GM20431 (cell line): ENCODE data around the gene ETV4.
"Not testable (repeated sequence)": the region's sequence is repeated elsewhere in the genome, so short reads cannot be mapped to it uniquely, and the experiment has no call there.

ENCODE experiments used
- in situ Hi-C: fragments of 300-500 bp; cut with MseI, MboI; formaldehyde crosslinking; loops from one replicate; pipeline ENCODE4 v1.15.0; 2020; ENCODE audit warnings: low sequenced_read_pairs; ENCODE audit not compliant: unreplicated experiment

The ETV4 gene

DNA sequence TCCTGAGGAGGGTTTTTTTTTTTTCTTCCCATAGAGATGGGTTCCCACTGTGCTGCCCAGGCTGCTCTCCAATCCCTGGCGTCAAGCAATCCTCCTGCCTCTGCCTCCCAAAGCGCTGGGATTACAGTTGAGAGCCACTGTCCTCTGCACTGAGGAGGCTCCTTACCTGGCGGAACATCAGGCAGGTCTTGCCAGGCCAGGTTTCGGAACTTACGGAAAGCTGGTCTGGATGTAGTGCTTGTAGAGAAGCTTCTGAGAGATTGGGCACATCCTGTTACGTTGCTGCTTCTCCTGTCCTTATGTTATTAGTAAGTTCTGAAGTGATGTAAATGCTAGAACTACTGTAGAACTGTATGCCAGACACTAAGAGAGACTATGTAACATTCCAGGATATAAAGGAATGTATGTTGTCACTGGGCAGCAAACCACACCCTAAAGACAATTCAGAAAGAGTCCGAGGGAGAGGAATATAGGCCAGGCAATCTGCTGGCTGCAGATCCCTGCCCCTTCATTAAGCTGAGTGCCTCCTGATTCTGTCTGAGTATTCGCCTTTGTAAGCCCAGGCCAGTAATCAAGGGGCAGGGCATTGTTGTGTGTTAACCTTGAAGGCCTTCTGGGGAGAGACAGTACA is 21.1 kb downstream of the ETV4 start:
- in situ Hi-C loops, result no loop called here

DNA sequence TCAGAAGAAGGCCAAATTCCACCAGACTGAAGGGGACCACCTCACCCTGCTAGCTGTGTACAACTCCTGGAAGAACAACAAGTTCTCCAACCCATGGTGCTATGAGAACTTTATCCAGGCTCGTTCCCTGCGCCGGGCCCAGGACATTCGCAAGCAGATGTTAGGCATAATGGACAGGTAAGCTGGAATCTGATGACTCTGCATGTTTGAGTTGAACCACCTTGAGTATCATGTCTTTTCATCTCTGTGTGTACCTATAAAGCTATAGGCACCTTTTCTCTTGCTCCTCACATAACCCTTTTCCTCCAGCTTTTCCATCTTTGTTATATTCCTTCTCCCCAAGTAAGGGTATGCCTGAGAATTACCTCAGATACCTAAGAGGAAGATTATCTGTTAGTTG is 24.8 kb downstream of the ETV4 start:
- in situ Hi-C loops, result no loop called here

- in situ Hi-C loops, result no loop called here
Measured at GRCh38 chr17:43517615-43518386, 28.3 kb downstream of the ETV4 start.

DNA sequence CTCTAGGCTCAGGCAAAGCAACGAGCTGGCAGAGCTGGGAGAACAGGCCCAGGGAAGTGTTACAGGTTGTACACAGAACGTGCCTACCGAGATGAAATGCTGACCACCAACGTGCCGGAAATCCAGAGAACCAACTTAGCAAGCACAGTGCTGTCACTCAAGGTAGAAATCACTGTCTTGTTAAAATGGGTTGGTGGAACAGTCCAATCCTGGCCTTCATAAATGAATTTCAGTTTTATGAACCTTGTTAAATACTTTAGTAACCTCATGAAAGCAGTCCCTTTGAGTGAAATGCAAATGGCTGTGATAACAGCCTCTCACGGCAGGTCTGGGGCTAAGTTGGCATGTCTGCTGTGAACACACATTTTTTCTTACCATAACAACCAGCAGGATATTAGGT is 29.0 kb downstream of the ETV4 start:
- in situ Hi-C loops, result no loop called here

- in situ Hi-C loops, result no loop called here
Measured at GRCh38 chr17:43515656-43516055, 30.5 kb downstream of the ETV4 start.

DNA sequence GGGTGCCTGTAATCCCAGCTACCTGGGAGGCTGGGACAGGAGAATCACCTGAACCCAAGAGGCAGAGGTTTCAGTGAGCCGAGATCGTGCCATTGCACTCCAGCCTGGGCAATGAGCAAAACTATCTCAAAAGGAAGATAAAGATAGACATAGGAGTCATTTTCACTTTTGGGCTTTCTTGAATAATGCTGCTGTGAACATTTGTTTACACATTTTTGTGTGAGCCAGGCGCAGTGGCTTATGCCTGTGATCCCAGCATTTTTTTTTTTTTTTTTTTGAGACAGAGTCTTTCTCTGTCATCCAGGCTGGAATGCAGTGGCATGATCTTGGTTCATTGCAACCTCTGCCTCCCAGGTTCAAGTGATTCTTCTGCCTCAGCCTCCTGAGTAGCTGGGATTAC is 34.9 kb downstream of the ETV4 start:
- in situ Hi-C loops, result not testable (repeated sequence)

GRCh38 chr17:43509440-43509839 is 36.7 kb downstream of the ETV4 start:
- in situ Hi-C loops, result not testable (repeated sequence)

- in situ Hi-C loops, result no loop called here
Measured at GRCh38 chr17:43490621-43491020, 55.5 kb downstream of the ETV4 start.

- in situ Hi-C loops, result no loop called here
Measured at GRCh38 chr17:43483674-43484551, 62.2 kb downstream of the ETV4 start, which contains the start of gene DHX8. DHX8 (plus strand) TSS chr17:43483975; CDS start chr17:43484038, 63 bp downstream.

DNA sequence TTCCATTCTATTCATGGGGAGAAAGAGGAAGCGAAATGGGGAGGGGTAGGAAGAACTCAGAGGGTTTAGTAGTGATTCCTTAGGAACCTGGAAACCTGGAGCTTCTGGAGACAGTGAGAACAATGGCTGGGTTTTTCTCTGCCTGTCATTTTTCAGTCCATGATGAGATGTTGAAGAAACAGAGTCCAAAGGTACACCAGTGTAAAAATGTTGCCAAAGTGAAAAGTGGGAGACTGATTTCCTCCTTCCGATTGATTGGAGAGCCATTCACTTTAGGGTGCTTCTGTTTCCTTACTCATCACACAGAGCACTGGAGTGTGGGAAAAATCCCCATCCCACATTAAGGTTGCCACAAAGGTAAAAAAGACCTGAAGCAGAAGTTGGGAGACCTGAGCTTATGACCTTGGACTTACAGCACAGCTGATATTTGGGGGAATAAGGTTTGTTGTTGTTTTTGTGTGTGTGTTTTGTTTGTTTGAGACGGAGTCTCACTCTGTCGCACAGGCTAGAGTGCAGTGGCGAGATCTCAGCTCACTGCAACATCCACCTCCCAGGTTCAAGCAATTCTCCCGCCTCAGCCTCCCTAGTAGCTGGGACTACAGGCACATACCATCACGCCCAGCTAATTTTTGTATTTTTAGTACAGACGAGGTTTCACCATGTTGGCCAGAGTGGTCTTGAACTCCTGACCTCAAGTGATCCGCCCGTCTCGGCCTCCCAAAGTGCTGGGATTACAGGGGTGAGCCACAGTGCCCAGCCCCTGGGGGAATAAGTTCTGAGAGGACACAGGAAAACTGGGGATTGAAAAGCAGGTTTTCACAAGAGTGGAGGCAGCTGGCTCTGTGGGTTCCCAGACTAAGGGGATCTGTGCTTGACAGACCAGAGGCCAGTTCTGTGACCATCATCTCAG is 63.8 kb downstream of the ETV4 start:
- in situ Hi-C loops, result no loop called here

DNA sequence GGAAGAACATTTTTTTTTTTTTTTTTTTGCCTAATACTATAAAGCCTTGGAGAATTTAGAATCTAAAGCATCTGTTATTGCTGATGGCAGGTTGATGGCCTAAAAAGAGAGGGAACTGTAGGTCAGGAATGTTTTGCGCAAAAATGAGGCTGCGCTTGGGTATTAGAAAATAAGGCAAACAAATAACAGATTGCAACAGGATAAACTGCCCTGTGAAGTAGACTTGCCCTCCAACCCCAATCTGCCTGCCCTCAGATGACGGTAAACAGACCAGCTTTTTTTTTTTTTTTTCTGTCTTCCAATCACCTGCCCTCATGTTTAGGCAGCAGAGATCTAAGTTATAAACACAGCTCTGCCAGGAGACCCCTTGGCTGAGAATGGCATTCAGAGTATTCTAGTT is 66.2 kb downstream of the ETV4 start:
- in situ Hi-C loops, result loop anchor here (10.0 kb wide), 1 partner anchor 75 kb away; no protein-coding TSS in a partner anchor
